HepG2 (cell line): ENCODE results near the gene FETUB. TPM values are rescaled to one million over a fixed set of nuclear protein-coding genes. Genes with fewer than 3 reads are reported as not detected.

Experiments used
- CAMTA2 ChIP-seq: sonication (generic); formaldehyde crosslinking; IDR thresholded peaks from 2 replicates; pipeline ENCODE4 v1.4.0; 2020; ENCODE audit warnings: mild to moderate bottlenecking, missing genetic modification reagents, borderline replicate concordance
- CREM ChIP-seq, 2 experiments: sonication (generic) in 1 of 2; formaldehyde crosslinking in 1 of 2; IDR thresholded peaks; 2 replicates each; pipeline versions ENCODE4 v1.4.0 to v1.6.1; 2016 to 2020; ENCODE audit warnings: antibody characterized with exemption in 1 of 2, mild to moderate bottlenecking in 1 of 2, missing genetic modification reagents in 1 of 2
- DZIP1 ChIP-seq: sonication (generic); formaldehyde crosslinking; IDR thresholded peaks from 2 replicates; pipeline ENCODE4 v1.5.0; 2020; ENCODE audit warnings: mild to moderate bottlenecking, missing genetic modification reagents
- GATA4 ChIP-seq: sonication (generic); IDR thresholded peaks from 2 replicates; pipeline ENCODE4 v1.6.1; 2016; ENCODE audit warnings: antibody characterized with exemption, low read depth, borderline replicate concordance
- ISL2 ChIP-seq: sonication (generic); formaldehyde crosslinking; IDR thresholded peaks from 2 replicates; pipeline ENCODE4 v1.5.0; 2020; ENCODE audit warnings: missing genetic modification reagents
- MIER2 ChIP-seq: IDR thresholded peaks from 2 replicates; pipeline ENCODE4 v1.6.1; 2016; ENCODE audit warnings: missing biosample characterization, missing genetic modification reagents
- POLR2G ChIP-seq: fragments of 200-400 bp; formaldehyde crosslinking; IDR thresholded peaks from 2 replicates; pipeline ENCODE4 v1.6.1; 2018; ENCODE audit warnings: mild to moderate bottlenecking, low read depth, low read length, moderate library complexity
- SRSF9 ChIP-seq: fragments of 200-400 bp; formaldehyde crosslinking; IDR thresholded peaks from 2 replicates; pipeline ENCODE4 v1.6.1; 2018; ENCODE audit warnings: borderline replicate concordance, mild to moderate bottlenecking, low read depth, low read length; ENCODE audit not compliant: insufficient read depth, poor library complexity, severe bottlenecking
- ZFP82 ChIP-seq: sonication (generic); formaldehyde crosslinking; IDR thresholded peaks from 2 replicates; pipeline ENCODE4 v1.5.1; 2020; ENCODE audit warnings: mild to moderate bottlenecking, missing genetic modification reagents, borderline replicate concordance
- ZMYM2 ChIP-seq: sonication (generic); formaldehyde crosslinking; IDR thresholded peaks from 2 replicates; pipeline ENCODE4 v1.8.0; 2022; ENCODE audit warnings: mild to moderate bottlenecking, missing genetic modification reagents
- ZNF20 ChIP-seq: sonication (generic); formaldehyde crosslinking; IDR thresholded peaks from 2 replicates; pipeline ENCODE4 v1.4.0; 2020; ENCODE audit warnings: mild to moderate bottlenecking, moderate library complexity, missing genetic modification reagents
- ZNF292 ChIP-seq: sonication (generic); formaldehyde crosslinking; IDR thresholded peaks from 2 replicates; pipeline ENCODE4 v1.8.1; 2022; ENCODE audit warnings: mild to moderate bottlenecking, low read depth, missing genetic modification reagents, borderline replicate concordance
- ZNF451 ChIP-seq: sonication (generic); formaldehyde crosslinking; IDR thresholded peaks from 2 replicates; pipeline ENCODE4 v1.5.0; 2020; ENCODE audit warnings: mild to moderate bottlenecking, missing genetic modification reagents
- ZNF567 ChIP-seq: sonication (generic); formaldehyde crosslinking; IDR thresholded peaks from 2 replicates; pipeline ENCODE4 v1.8.1; 2023; ENCODE audit warnings: mild to moderate bottlenecking, missing genetic modification reagents, borderline replicate concordance
- ZNF572 ChIP-seq: sonication (generic); formaldehyde crosslinking; IDR thresholded peaks from 2 replicates; pipeline ENCODE4 v1.5.1; 2020; ENCODE audit warnings: mild to moderate bottlenecking, missing genetic modification reagents
- ZNF614 ChIP-seq: IDR thresholded peaks from 2 replicates; pipeline ENCODE4 v1.6.1; 2018; ENCODE audit warnings: missing biosample characterization, missing genetic modification reagents, inconsistent platforms, borderline replicate concordance
- polyA plus RNA-seq, 8 experiments: library from polyadenylated mRNA; depleted of rRNA in 3 of 8; stranded (reverse) in 7 of 8; unstranded in 1 of 8; fragments of >200 nt; fragmentation: Illumina TruSeq in 4 of 8; extraction: Trizol in 4 of 8; gene quantifications; 2 replicates each; pipeline versions ENCODE4 v1.2.1 to v1.2.3, GENCODE V29; 2011 to 2016; ENCODE audit warnings: low read depth in 4 of 8, missing spikeins in 1 of 8, mixed read lengths in 1 of 8; ENCODE audit not compliant: insufficient read depth in 1 of 8
- total RNA-seq, 5 experiments: library from RNA; depleted of rRNA; stranded (reverse); fragments of >200 nt; fragmentation: Illumina TruSeq; extraction: Trizol; gene quantifications; 2 replicates each; pipeline ENCODE4 v1.2.3, GENCODE V29; 2016; ENCODE audit warnings: low read depth in 1 of 5
- TF ChIP-seq, protein P1 (sequence below): sonication (generic); formaldehyde crosslinking; IDR thresholded peaks from 2 replicates; pipeline ENCODE4 v1.4.0; 2020; ENCODE audit warnings: mild to moderate bottlenecking, missing genetic modification reagents
- TF ChIP-seq, protein P2 (sequence below): sonication (generic); formaldehyde crosslinking; IDR thresholded peaks from 2 replicates; pipeline ENCODE4 v1.5.1; 2020; ENCODE audit warnings: mild to moderate bottlenecking, missing genetic modification reagents, moderate library complexity

The FETUB gene
- total and polyA plus RNA-seq, 2 of the 13 experiments (the other 11 are each of a cell fraction or from before 2014, with no cell fraction given), result 2.1 to 4.4 TPM

GRCh38 chr3:186618318-186618938 is 21.8 kb upstream of the FETUB start (continued):
- TF ChIP-seq, protein P1, sequence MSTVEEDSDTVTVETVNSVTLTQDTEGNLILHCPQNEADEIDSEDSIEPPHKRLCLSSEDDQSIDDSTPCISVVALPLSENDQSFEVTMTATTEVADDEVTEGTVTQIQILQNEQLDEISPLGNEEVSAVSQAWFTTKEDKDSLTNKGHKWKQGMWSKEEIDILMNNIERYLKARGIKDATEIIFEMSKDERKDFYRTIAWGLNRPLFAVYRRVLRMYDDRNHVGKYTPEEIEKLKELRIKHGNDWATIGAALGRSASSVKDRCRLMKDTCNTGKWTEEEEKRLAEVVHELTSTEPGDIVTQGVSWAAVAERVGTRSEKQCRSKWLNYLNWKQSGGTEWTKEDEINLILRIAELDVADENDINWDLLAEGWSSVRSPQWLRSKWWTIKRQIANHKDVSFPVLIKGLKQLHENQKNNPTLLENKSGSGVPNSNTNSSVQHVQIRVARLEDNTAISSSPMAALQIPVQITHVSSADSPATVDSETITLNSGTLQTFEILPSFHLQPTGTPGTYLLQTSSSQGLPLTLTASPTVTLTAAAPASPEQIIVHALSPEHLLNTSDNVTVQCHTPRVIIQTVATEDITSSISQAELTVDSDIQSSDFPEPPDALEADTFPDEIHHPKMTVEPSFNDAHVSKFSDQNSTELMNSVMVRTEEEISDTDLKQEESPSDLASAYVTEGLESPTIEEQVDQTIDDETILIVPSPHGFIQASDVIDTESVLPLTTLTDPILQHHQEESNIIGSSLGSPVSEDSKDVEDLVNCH, result peak; percentile 70; the same call in 1 of the 2 replicates
- TF ChIP-seq ZMYM2 (no peak), CREM (IDR thresholded peaks at IDR 0.05) (no peak), CREM (CRISPR knock-in tag; IDR thresholded peaks at IDR 0.05) (no peak), CAMTA2 (CRISPR knock-in tag) (no peak), ZNF572 (CRISPR knock-in tag) (peak; percentile 44; the same call in 1 of the 2 replicates), ZNF451 (peak; percentile 40), ISL2 (CRISPR knock-in tag) (0 out of 2 replicates have a peak, but pooled peaks have one; percentile 25), GATA4 (0 out of 2 replicates have a peak, but pooled peaks have one; percentile 4), ZNF292 (CRISPR knock-in tag) (no peak), ZFP82 (CRISPR knock-in tag) (0 out of 2 replicates have a peak, but pooled peaks have one; percentile 33), DZIP1 (CRISPR knock-in tag) (peak; percentile 71; the same call in 1 of the 2 replicates), SRSF9 (no peak), MIER2 (no peak), ZNF20 (CRISPR knock-in tag) (no peak), ZNF614 (CRISPR knock-in tag) (0 out of 2 replicates have a peak, but pooled peaks have one; percentile 9), ZNF567 (CRISPR knock-in tag) (no peak; the same call in 1 of the 2 replicates), POLR2G (peak; percentile 81)
- TF ChIP-seq, protein P2, sequence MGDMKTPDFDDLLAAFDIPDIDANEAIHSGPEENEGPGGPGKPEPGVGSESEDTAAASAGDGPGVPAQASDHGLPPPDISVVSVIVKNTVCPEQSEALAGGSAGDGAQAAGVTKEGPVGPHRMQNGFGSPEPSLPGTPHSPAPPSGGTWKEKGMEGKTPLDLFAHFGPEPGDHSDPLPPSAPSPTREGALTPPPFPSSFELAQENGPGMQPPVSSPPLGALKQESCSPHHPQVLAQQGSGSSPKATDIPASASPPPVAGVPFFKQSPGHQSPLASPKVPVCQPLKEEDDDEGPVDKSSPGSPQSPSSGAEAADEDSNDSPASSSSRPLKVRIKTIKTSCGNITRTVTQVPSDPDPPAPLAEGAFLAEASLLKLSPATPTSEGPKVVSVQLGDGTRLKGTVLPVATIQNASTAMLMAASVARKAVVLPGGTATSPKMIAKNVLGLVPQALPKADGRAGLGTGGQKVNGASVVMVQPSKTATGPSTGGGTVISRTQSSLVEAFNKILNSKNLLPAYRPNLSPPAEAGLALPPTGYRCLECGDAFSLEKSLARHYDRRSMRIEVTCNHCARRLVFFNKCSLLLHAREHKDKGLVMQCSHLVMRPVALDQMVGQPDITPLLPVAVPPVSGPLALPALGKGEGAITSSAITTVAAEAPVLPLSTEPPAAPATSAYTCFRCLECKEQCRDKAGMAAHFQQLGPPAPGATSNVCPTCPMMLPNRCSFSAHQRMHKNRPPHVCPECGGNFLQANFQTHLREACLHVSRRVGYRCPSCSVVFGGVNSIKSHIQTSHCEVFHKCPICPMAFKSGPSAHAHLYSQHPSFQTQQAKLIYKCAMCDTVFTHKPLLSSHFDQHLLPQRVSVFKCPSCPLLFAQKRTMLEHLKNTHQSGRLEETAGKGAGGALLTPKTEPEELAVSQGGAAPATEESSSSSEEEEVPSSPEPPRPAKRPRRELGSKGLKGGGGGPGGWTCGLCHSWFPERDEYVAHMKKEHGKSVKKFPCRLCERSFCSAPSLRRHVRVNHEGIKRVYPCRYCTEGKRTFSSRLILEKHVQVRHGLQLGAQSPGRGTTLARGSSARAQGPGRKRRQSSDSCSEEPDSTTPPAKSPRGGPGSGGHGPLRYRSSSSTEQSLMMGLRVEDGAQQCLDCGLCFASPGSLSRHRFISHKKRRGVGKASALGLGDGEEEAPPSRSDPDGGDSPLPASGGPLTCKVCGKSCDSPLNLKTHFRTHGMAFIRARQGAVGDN, result no peak
